Measurements from ENCODE around the gene TPPP3.

The TPPP3 gene

DNA sequence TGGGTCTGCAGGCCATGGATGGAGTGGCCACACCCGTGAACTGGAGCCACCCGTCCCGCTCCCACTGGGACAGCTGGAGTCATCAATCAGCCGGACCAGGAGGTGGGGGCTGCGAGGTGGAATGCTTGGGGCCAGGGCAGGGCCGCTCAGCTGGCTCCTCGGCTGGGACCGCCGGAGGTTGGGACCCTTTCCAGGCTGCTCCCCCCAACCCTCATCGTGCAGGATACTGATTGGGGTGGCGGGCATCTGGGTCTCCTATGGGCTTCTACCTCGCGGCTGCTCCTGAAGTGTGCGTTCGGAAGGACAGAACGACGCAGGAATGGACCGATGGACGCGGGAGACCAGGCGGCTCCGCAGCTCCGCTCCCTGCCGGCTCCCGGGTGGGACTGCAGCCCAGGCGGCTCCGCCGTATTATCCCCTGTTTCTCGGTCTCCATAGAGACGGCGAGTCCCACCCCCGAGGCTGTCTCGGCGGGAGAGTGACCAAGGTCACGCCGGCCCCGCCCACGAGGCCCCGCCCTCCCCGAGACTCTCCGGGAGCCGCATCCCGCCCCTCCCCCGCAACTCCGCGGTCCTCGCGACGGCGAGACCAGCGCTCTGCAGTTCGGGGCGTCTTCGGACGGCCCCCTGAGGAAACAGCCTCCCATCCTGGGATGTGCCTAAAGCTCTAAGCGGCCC lies at the start of gene TPPP3:
TSS of gene TPPP3 (minus strand) at position 388 of the 677 bp plus-strand sequence. CDS start 2,387 bp downstream, outside the sequence.
- DNase-seq = peak; percentile 74

DNA sequence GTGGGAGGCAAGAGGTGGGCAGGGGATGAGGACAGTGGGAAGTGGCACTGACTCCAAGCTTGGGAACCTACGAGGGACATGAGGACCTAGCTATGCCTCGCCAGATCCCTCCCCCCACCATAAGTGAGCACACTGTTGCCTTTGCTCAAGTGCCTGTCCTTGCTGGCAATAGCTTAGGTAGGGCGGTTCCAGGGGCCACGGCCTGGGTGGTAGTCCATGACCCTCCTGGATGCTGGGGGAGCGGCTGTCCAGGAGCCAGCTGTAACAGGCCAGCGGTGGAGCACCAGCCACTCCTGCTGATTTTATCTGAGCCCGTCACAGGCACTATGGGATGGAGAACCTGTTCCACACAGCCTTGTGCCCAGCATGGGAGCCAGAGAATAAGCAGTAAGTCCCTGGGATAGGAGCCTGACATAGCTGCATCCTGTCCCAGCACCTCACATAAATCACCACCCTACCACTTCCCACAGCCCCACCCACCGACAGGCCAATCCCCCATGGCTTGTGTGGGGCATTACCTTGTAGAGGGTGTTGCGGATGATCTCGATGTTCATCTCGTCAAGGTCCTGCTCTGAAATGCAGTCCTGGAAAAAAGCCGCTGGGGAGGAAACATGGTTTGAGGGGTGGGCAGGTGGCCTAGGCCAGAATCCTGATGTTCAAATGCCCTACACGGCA lies 49.4 kb upstream of the TPPP3 start:
- no peak for DNase-seq

DNA sequence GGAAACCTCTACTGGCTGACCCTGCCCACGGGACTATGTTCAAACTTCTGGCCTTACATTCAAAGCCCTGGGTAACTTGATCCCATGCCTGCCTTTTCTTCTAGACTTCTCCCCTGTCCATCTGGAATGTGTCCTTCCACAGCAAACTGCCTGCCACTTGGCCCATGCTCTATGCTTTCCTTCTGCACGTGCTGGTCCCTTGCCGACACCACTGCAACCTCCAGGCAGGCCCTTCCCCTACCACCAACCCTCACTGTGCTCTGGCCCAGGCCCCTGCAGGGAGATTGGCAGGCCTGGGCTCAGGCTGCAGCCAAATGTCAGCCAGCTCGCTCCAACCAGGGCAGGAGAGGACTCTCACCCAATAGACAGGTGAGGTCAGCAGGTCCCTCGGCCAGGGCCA lies 48.6 kb upstream of the TPPP3 start:
- no peak for DNase-seq

DNA sequence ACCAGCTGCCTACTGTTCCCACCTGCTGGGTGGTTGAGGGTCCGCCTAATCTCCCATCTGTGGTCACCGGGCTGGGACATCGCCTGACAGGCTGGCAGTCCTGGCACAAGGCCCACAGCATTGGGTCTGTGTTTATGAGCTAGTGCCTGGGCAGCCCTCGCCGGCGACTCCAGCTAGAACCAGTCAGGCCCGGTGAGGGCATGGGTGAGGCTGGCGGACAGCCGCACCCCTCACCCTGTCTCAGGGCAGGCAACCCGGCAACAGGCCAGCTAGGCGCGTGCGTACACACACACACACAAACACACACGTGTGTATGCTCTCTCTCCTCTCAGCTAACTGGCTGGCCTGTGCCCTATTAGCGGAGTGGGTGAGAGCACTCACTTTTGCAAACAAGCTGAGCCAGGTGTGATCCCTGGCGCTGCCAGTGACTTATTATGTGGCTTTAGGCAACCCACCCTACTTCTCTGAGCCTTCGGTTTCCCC lies 48.0 kb upstream of the TPPP3 start:
- peak; percentile 94 for DNase-seq

DNA sequence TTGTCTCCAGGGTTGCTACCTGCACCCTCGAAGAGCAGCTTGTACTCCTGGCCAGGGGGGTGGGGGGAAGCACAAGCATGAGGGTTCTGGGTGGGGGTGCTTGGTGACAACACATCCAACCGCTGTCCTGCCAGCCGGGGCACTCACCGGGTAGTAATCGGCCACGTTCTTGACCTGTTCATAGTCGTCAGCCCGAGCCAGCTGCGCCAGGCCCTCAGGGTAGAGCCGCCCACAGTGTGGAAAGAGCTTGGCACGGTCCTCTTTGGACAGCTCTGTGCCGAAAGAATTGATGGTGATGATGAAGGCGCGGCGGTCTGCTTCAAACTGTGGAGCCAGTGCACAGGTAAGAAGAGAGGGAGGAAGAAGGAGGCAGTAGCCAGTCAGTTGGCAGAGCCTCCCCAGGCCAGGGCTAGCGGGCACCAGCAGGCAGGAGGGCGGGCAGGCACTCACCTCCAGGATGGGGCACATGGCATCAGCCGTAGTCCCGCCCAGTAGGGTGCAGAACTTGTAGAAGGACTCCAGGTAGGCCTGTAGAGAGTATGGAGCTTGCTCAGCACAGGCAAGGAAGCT lies 45.6 kb upstream of the TPPP3 start:
- DNase-seq = no peak

DNA sequence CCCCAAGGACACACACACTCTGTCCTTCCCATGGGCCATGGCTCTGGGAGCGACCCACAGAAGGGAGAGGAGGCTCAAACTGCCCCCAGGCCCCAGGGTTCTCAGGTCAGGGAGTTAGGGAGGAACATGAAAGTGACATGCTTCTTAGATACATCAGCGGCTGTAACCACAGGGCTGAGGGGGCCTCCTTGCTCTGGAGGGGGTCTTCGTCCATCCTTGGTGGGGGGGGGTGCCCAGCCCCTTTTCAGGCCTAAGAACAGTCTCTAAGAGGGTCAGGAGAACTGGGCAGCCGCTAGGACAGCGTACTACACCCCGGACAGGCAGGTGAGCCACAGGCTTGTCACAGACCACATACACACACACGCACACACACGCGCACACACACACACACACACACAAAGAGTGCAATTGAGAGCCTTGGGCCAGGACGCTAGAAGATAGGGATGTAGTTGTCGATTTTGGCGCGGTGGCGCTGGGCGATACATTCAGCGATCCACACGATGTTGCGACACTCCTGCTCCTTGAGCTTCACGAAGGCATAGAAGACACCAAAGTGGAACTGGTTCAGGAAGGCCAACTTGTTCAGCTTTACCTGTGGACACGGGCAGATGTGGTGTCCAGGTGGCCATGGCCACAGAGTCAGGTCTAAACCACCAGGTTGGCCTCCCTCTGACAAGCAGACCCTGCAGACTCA lies 44.9 kb upstream of the TPPP3 start:
- DNase-seq = no peak

DNA sequence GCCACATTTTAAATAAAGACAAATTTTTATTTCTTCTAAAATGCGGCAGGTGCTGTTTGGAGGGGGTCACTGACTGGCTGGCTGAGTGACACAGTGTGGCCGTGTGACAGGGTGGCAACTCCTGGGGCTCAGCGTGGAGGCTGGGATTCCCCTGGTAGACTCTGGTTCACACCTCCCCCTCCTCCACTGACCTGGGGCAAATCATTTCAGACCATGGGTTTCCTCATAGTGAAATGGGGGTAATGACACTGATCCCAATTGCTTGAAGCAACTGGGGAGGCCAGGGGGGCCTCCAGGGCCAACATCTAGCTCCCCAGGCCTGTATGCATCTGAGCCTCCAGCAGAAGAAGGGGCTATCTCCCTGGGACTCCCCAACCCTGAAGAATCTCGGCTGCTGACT lies 44.2 kb upstream of the TPPP3 start:
- no peak for DNase-seq

DNA sequence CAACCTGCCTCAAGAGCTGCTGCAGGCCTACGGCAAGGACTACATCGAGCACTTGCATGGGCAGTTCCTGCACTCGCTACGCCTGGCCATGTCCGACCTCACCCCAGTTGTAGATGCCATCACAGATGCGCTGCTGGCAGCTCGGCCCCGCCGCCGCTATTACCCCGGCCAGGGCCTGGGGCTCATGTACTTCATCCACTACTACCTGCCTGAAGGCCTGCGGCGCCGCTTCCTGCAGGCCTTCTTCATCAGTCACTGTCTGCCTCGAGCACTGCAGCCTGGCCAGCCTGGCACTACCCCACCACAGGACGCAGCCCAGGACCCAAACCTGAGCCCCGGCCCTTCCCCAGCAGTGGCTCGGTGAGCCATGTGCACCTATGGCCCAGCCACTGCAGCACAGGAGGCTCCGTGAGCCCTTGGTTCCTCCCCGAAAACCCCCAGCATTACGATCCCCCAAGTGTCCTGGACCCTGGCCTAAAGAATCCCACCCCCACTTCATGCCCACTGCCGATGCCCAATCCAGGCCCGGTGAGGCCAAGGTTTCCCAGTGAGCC lies 43.4 kb upstream of the TPPP3 start:
- no peak for DNase-seq

DNA sequence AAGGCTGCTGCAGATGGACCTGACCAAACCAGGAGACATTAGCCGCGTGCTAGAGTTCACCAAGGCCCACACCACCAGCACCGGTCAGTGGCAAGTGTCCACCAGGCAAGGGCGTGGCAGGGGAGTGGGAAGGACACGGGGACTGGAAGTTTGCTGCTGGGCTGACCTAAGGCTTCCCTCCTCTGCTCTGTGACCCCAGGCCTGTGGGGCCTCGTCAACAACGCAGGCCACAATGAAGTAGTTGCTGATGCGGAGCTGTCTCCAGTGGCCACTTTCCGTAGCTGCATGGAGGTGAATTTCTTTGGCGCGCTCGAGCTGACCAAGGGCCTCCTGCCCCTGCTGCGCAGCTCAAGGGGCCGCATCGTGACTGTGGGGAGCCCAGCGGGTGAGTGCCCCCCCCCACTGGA lies 42.5 kb upstream of the TPPP3 start:
- no peak for DNase-seq

DNA sequence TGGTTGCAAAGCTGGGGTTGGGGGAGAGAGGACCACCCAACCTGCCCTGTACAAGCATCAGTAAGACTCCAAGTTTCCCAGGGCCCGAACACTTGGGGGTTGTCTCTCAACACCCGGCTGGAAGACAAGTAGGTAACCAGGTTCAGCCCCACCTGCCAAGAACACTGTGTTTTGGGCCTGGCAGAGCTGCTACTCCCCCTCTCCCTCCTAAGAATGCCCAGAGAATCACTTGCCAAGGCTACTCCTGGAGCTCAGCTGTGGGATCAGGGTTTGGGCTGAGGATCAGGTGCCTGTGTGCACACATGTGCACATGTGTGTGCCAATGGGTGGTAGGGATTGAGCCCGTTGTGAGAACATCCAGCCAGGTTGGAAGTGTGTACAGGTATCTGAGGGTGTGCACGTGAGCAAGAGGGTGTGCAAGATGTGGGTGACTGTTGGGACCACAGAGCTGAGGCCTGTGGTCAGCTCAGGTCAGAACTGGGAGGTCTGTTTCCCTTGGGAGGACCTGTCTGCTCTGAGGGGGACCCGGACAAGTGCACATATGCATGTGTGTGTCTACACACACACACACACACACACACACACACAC lies 39.9 kb upstream of the TPPP3 start:
- DNase-seq = no peak

DNA sequence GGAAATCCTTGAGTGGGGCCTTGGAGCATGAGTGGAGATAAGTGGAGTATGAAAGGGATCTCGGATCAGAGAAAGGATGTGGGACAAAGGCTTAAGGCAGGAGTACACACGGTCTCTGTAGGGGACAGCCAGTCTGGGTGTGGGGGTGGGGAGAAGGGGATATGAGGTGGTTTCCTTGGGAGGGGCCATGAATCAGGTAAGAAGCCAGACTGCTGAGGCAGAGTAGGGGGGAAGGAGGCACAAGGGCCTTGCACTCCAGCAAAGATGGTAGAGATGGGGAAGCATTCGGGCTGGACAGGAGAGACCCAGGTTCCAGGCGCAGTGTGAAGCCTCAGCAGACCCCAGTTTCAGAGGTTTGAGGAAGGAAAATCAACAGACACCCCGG lies 39.2 kb upstream of the TPPP3 start:
- no peak for DNase-seq

DNA sequence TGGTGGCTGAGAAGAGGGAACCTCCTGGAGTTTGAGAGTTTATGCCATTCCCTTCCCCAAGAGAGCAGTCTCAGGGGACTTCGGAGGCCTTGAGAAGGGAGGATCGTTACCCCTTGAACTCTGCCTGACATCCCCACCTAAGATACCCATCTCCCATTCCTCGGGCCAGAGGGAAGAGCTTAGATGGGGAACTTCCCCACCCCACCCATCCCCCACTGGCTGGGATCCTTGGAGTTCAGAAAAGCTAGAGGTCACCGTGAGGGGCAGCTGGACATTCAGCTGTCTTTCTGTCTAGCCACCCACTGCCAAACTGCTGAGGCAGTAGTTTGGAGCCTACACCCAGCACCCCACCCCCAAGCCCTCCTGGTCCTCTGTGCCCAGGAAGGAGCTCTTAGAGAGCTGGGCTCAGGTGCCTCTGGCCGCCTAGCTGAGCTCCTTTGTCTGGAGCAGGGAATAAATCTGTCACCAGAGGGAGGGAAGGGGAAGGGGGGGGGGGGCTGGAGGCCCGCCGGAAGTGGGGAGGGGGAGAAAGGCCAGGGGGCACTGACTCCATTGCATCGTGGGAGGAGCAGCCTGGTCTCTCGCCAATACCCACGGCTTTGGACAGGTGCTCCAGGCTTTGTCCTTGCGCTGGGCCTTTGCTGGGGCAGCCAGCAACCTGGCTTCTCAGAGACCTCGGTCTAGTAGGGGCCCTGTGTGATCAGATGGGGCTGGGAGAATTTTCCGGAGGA lies 38.6 kb upstream of the TPPP3 start:
- DNase-seq = no peak

DNA sequence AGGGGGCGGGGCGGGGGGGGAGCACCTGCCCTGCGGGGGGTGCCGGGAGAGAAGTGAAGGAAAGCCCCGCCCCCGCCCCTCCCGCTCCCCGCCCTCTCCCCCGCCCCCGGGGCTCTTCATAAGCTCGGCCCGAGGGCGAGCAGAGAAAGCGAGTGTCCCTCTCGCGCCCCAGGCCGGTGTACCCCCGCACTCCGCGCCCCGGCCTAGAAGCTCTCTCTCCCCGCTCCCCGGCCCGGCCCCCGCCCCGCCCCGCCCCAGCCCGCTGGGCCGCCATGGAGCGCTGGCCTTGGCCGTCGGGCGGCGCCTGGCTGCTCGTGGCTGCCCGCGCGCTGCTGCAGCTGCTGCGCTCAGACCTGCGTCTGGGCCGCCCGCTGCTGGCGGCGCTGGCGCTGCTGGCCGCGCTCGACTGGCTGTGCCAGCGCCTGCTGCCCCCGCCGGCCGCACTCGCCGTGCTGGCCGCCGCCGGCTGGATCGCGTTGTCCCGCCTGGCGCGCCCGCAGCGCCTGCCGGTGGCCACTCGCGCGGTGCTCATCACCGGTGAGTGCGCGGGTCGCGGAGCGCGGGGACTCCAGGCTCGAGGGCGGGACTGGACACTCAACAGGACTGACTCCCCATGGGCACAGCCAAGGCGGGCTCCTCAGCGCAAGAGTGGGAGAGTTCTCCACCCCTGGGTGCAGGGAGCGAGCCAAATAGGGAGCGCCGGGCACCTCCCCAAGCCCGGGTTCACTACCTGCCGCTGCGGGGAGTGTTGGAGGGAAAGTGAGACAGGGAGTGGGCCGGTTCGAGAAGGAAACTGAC lies 37.9 kb upstream of the TPPP3 start, which contains the start of gene HSD11B2:
TSS of gene HSD11B2 (plus strand) at position 145 of the 798 bp plus-strand sequence. CDS start at position 273, 128 bp downstream.
- DNase-seq = peak; percentile 62

DNA sequence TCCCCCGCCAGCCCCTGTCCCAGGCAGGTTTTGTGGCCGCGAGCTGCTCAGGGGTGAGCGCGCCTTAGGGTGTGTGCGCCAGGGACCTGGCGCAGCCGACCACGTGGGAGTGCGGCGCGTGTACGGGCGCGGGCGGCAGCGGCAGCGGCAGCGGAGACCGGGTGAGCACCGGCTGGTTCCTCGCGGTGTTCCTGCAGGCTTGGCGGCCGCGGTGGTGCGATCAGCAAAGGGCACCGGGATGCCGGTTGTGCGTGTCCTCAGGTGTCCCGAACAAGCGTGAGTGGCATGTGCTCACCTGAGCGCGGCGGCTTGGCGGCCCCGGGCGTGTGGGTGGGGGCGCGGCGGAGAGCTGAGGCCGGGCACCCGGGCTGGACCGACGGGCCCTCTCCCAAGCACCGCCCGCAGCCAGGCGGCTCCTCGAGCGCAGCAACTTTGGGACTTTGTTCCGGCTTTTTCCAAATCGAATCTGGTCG lies 37.2 kb upstream of the TPPP3 start:
- DNase-seq = peak; percentile 40

DNA sequence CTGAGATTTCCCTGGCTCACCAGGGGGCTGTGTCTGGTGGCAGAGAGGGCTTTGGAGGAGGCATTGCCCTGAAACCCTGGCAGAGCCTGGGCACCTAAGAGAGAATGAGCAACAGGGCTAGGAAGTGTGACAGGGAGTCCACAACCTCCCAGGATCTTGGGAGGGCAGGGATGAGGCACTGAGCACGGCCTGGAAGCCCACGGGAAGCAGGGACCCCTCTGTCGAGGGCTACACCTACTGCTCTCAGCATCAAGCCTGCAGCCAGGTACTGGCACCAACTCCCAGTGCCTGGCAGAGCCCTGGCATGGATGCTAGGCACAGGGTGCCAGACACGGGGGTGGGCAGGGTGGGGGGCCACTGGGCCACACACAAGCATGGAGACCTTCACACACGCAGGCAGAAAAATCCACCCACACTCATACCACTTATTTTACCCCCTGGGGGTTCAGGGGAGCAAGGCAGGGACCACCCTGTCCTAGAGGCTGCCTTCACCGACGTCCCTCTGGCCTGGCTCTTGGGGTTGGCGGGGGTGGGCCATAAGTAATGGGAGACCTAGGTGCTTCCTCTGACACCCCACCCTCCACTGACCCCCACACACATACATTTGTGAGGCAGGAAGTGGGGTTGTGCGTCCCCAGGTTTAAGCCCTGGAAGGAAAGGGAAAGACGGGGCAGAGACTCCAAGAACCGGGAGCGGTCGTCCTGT lies 36.7 kb upstream of the TPPP3 start:
- DNase-seq = no peak

DNA sequence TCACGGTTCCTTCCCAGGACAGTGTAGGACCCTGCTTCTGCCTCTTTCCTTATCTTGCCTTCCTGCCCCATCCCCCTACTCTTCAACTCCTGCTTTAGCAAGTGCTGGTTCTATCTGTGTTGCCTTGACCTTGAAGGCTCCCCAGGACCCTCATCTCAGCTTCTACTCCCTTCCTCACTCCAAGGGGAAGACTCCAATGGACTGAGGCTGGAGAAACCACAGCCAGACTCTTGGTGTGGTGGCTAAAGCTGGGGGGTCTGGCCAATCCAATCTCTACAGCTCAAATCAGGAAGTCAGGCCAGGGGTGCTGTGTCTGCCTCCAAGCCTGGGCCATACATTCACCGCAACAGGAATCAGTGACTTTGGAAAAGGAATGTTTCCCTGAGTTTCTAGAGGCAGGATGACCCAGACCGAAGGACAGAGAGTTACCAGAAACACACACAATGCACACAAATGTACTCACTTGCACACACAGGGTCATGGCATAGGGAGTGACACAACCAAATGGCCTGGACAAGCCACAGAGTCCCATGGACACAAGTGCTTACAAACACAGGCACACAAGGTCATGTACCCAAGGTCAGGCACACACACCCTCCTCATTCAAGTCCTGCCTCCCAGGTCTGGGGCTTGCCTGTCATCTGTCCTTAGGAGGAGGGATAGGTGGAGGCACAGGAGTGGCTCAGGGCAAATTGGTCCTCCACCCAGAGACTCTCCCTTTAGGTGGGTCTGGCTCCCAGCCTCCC lies 35.9 kb upstream of the TPPP3 start:
- no peak for DNase-seq

DNA sequence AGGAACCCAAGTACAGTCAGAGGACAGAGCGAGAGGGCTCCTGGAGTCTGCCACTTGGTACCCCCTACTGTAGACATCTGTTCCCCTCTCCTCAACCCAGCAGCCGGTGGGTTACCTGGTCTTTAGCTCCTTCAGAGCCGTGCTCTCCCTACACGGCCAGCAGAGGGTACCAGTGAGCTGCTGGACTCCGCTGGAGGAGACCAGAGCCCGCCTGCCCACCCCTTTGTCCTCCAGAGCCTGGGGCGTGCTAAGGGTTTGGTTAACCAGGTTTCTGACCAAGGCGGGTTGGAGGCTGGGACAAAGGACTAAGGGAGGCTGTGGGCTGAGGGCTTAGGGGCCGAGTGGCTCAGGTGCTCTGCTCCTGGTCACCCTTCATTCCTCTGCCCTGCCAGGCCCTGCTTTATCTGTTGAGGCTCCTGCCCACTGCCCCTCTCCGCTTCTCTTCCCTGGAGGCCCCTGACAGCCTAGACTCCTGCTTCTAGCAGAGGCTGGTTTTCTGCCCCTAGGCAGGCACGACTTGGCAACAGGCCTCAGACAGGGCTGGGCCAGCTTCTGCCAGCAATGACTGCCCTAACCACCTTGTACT lies 34.9 kb upstream of the TPPP3 start:
- peak; percentile 84 for DNase-seq

DNA sequence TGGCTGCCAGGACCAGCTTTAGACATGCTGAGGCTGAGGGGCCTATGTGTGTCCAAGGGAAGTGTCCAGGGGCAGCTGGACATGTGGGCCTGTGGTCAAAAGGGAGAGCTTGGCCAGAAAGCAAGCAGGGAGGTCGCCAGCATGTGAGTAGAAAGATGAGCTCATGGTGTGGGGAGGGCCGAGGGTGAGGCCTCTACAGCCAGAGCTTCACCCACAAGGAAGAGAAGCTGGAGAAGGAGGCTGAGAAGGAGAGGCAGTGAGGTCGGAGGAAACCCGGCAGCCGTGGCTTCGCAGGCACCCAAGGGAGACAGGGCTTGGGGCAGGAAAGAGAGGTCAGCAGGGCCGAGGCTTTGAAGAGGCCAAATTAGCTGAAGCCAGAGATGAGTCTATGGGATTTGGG lies 33.7 kb upstream of the TPPP3 start:
- no peak for DNase-seq

DNA sequence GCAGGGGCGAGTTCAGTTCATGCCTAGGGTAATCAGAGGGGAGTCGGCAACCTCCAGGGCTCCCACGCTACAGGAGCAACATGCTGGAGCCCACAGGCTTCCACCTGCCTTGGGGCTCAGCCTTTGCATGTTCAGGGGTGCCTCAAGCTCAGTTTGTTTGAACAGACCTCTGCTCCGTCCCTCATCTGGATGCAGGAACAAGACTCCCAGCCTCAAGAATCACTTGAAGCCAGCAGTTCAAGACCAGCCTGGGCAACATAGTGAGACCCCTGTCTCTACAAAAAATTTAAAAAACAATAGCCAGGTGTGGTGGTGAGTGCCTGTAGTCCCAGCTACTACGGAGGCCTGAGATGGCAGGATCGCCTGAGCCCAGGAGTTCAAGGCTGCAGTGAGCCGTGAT lies 32.7 kb upstream of the TPPP3 start:
- DNase-seq = no peak
